ENCODE results near the gene TPRX2. TPM values are rescaled to one million over a fixed set of nuclear protein-coding genes. Genes with fewer than 3 reads are reported as not detected.

TPRX2 gene
- total RNA-seq, 4 donors from 2014 or later: not detected

GRCh38 chr19:47821460-47822020, 37.5 kb upstream of the TPRX2 start, which contains the start of gene CRX:
CRX (plus strand) TSS chr19:47821937; CDS start chr19:47834444, 12,507 bp downstream.
- 45% methylated on average over 15 of the region's 15 CpGs for WGBS
- H3K4me3 ChIP-seq: no peak within 1 kb of the TSS
- TF ChIP-seq POLR2A (IDR thresholded peaks at IDR 0.05) (no peak), EP300 (IDR thresholded peaks at IDR 0.05) (no peak), POLR2AphosphoS5 (IDR thresholded peaks at IDR 0.05) (no peak), CTCF (IDR thresholded peaks at IDR 0.05) (no peak)
- H3K27me3 ChIP-seq: peaks cover 54% of the 10 kb centered on the region
- DNase-seq (ENCODE audit: low spot score in 2 of 2): no peak
- H3K36me3 ChIP-seq: no peaks in the 10 kb centered on the region
- no peak within 1 kb of the TSS for H3K27ac ChIP-seq
- H3K9me3 ChIP-seq: peaks cover under 1% of the 10 kb centered on the region
- H3K4me1 ChIP-seq: no peaks in the 10 kb centered on the region

GRCh38 chr19:47824396-47824795, 34.6 kb upstream of the TPRX2 start:
- Histone ChIP-seq H3K27ac (no peak overlapping the region), H3K36me3 (no peaks in the 10 kb centered on the region), H3K27me3 (peaks cover 42% of the 10 kb centered on the region), H3K4me1 (no peaks in the 10 kb centered on the region), H3K9me3 (peaks cover 6% of the 10 kb centered on the region), H3K4me3 (no peak overlapping the region)
- DNase-seq (ENCODE audit: low spot score in 2 of 2): no peak
- no peak for TF ChIP-seq POLR2A (IDR thresholded peaks at IDR 0.05)
- TF ChIP-seq EP300 (IDR thresholded peaks at IDR 0.05): no peak
- TF ChIP-seq CTCF (IDR thresholded peaks at IDR 0.05): no peak
- WGBS: 84% methylated on average over 6 of the region's 6 CpGs

GRCh38 chr19:47826800-47827199, 32.2 kb upstream of the TPRX2 start:
- no peaks in the 10 kb centered on the region for H3K36me3 ChIP-seq
- no peaks in the 10 kb centered on the region for H3K4me1 ChIP-seq
- no peak for TF ChIP-seq POLR2A (IDR thresholded peaks at IDR 0.05)
- TF ChIP-seq POLR2AphosphoS5 (IDR thresholded peaks at IDR 0.05): no peak
- TF ChIP-seq CTCF (IDR thresholded peaks at IDR 0.05): no peak
- TF ChIP-seq EP300 (IDR thresholded peaks at IDR 0.05): no peak
- peaks cover 20% of the 10 kb centered on the region for H3K27me3 ChIP-seq
- H3K4me3 ChIP-seq: no peak overlapping the region
- H3K27ac ChIP-seq: no peak overlapping the region
- H3K9me3 ChIP-seq: peaks cover 6% of the 10 kb centered on the region
- 78% methylated on average over 6 of the region's 6 CpGs for WGBS
- DNase-seq (ENCODE audit: low spot score in 2 of 2): no peak

- 94% methylated on average over 4 of the region's 4 CpGs for WGBS
- H3K4me3 ChIP-seq: no peak overlapping the region
- no peak overlapping the region for H3K27ac ChIP-seq
These were observed 26.3 kb upstream of the TPRX2 start for GRCh38 chr19:47832723-47833122.

GRCh38 chr19:47836038-47836437, 23.0 kb upstream of the TPRX2 start:
- Histone ChIP-seq H3K4me3 (no peak overlapping the region), H3K9me3 (no peaks in the 10 kb centered on the region), H3K27me3 (peaks cover 13% of the 10 kb centered on the region), H3K4me1 (no peaks in the 10 kb centered on the region), H3K27ac (no peak overlapping the region), H3K36me3 (no peaks in the 10 kb centered on the region)
- WGBS: 47% methylated on average over 3 of the region's 8 CpGs
- TF ChIP-seq POLR2A (IDR thresholded peaks at IDR 0.05) (no peak), POLR2AphosphoS5 (IDR thresholded peaks at IDR 0.05) (no peak), CTCF (IDR thresholded peaks at IDR 0.05) (no peak), EP300 (IDR thresholded peaks at IDR 0.05) (no peak)
- no peak for DNase-seq (ENCODE audit: low spot score in 2 of 2)

More at GRCh38 chr19:47832723-47833122, 26.3 kb upstream of the TPRX2 start:
- H3K27me3 ChIP-seq: peaks cover 3% of the 10 kb centered on the region
- H3K4me1 ChIP-seq: no peaks in the 10 kb centered on the region
- H3K9me3 ChIP-seq: no peaks in the 10 kb centered on the region
- no peak for DNase-seq (ENCODE audit: low spot score in 2 of 2)
- no peak for TF ChIP-seq EP300 (IDR thresholded peaks at IDR 0.05)
- no peak for TF ChIP-seq POLR2A (IDR thresholded peaks at IDR 0.05)
- TF ChIP-seq POLR2AphosphoS5 (IDR thresholded peaks at IDR 0.05): no peak
- TF ChIP-seq CTCF (IDR thresholded peaks at IDR 0.05): no peak
- H3K36me3 ChIP-seq: no peaks in the 10 kb centered on the region
